ENCODE results near the gene LRCOL1. TPM values are rescaled to one million over a fixed set of nuclear protein-coding genes. Genes with fewer than 3 reads are reported as not detected.

LRCOL1 gene
- total RNA-seq, 1 experiment from 2014 or later: not detected

DNA sequence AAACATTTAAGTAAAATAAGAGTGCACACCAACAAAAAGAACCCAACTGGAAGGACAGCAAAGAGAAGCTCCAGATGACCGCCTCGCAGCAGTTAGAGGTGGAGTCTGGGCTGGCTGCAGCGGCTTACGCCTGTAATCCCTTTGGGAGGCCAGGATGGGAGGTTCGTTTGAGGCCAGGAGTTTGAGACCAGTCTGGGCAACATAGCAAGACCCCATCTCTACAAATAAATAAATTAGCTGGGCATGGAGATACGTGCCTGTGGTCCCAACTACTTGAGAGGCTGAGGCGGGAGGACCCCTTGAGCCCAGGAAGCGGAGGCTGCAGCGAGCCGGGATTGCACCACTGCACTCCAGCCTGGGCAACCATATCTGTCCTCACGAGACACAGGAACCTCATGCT is 15.2 kb downstream of the LRCOL1 start:
- DNase-seq: no peak
- Histone ChIP-seq H3K36me3 (ENCODE audit: insufficient read depth, low read length) (no peaks in the 10 kb centered on the region), H2AFZ (ENCODE audit: low read length) (no peak overlapping the region), H3K9ac (ENCODE audit: low read length) (no peak overlapping the region), H3K4me2 (ENCODE audit: low read depth, low read length, poor library complexity, severe bottlenecking) (no peak overlapping the region), H3K4me1 (ENCODE audit: low read length) (peaks cover 19% of the 10 kb centered on the region), H3K4me3 (ENCODE audit: low read length) (no peak overlapping the region), H3K79me2 (ENCODE audit: low read length) (no peaks in the 10 kb centered on the region), H3K27me3 (ENCODE audit: low read length) (no peaks in the 10 kb centered on the region), H3K27ac (ENCODE audit: low read length) (no peak overlapping the region), H3K9me3 (ENCODE audit: low read length) (no peaks in the 10 kb centered on the region), H4K20me1 (ENCODE audit: insufficient read depth, low read depth, low read length) (no peaks in the 10 kb centered on the region), H3K9me2 (replicated peaks; ENCODE audit: insufficient read depth, low read length) (no peaks in the 10 kb centered on the region)

DNA sequence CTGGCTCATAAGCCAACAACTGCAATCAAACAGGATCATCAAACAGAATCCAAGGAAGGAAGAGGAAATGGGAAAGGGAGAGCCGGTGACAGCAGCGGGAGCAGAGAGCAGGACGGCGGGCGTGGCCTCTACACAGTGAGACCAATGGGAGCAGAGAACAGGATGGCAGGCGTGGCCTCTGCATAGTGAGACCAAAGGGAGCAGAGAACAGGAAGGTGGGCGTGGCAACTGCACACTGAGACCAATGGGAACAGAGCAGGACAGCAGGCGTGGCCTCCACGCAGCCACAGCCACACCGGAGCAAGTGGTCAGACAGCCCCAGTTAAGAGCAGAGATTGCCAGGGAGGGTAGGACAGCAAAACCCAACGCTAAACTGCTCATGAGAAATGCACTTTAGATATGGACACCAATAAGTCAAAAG is 16.4 kb downstream of the LRCOL1 start:
- Histone ChIP-seq H3K4me1 (ENCODE audit: low read length) (peaks cover 19% of the 10 kb centered on the region), H2AFZ (ENCODE audit: low read length) (no peak overlapping the region), H3K36me3 (ENCODE audit: insufficient read depth, low read length) (no peaks in the 10 kb centered on the region), H3K4me3 (ENCODE audit: low read length) (no peak overlapping the region), H4K20me1 (ENCODE audit: insufficient read depth, low read depth, low read length) (no peaks in the 10 kb centered on the region), H3K9me3 (ENCODE audit: low read length) (no peaks in the 10 kb centered on the region), H3K9me2 (replicated peaks; ENCODE audit: insufficient read depth, low read length) (no peaks in the 10 kb centered on the region), H3K27ac (ENCODE audit: low read length) (no peak overlapping the region), H3K4me2 (ENCODE audit: low read depth, low read length, poor library complexity, severe bottlenecking) (peak overlapping the region; percentile 23), H3K79me2 (ENCODE audit: low read length) (no peaks in the 10 kb centered on the region), H3K9ac (ENCODE audit: low read length) (no peak overlapping the region), H3K27me3 (ENCODE audit: low read length) (no peaks in the 10 kb centered on the region)
- DNase-seq: peak; percentile 94

DNA sequence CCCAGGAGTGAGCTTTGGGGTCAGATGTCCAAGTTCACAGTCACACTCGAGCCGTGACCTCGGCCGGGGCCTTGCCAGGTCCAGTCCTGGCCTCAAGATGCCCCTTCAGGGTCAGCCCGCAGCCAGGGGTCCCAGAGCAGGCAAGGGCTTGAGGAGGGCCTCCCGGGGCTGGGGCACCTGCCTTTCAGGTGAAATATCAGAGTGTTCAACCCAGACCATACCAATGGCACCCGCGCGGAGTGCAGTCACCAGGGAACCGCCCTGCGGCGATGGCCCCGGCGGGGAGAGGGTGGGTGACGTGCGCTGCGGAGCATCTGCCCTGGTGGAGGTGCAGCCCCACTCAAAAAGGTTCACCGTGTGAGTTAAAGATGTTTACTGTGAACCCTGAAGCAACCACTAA is 16.9 kb downstream of the LRCOL1 start:
- no peaks in the 10 kb centered on the region for H3K79me2 ChIP-seq (ENCODE audit: low read length)
- H3K9me2 ChIP-seq (replicated peaks; ENCODE audit: insufficient read depth, low read length): no peaks in the 10 kb centered on the region
- H3K27ac ChIP-seq (ENCODE audit: low read length): no peak overlapping the region
- H4K20me1 ChIP-seq (ENCODE audit: insufficient read depth, low read depth, low read length): no peaks in the 10 kb centered on the region
- H3K4me3 ChIP-seq (ENCODE audit: low read length): no peak overlapping the region
- H3K36me3 ChIP-seq (ENCODE audit: insufficient read depth, low read length): no peaks in the 10 kb centered on the region
- H3K4me2 ChIP-seq (ENCODE audit: low read depth, low read length, poor library complexity, severe bottlenecking): peak overlapping the region; percentile 23
- no peak for DNase-seq
- no peaks in the 10 kb centered on the region for H3K27me3 ChIP-seq (ENCODE audit: low read length)
- no peaks in the 10 kb centered on the region for H3K9me3 ChIP-seq (ENCODE audit: low read length)
- H3K9ac ChIP-seq (ENCODE audit: low read length): no peak overlapping the region
- no peak overlapping the region for H2AFZ ChIP-seq (ENCODE audit: low read length)
- peaks cover 14% of the 10 kb centered on the region for H3K4me1 ChIP-seq (ENCODE audit: low read length)

DNA sequence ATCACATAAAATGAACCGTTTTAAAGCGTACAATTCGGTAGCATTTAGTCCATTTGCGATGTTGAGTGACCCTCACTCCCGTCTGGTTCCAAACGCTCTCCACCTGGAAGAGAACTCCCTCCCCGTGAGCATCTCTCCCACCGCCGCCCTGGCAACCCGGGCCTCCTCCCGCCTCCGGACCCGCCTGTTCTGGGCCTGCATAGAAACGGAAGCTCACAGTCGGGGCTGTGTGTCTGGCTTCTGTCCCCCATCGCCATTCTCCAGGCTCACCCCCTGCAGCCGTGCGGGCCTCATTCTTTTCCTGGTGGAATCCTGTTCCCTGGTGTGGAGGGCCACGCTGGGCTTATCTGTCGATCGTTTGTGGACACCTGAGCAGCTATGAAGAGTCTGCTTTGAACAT is 17.3 kb downstream of the LRCOL1 start:
- H3K4me1 ChIP-seq (ENCODE audit: low read length): peaks cover 13% of the 10 kb centered on the region
- H3K27me3 ChIP-seq (ENCODE audit: low read length): no peaks in the 10 kb centered on the region
- H4K20me1 ChIP-seq (ENCODE audit: insufficient read depth, low read depth, low read length): no peaks in the 10 kb centered on the region
- no peaks in the 10 kb centered on the region for H3K9me3 ChIP-seq (ENCODE audit: low read length)
- H3K9ac ChIP-seq (ENCODE audit: low read length): no peak overlapping the region
- no peak overlapping the region for H3K4me3 ChIP-seq (ENCODE audit: low read length)
- no peak overlapping the region for H3K27ac ChIP-seq (ENCODE audit: low read length)
- H3K4me2 ChIP-seq (ENCODE audit: low read depth, low read length, poor library complexity, severe bottlenecking): no peak overlapping the region
- DNase-seq: no peak
- no peaks in the 10 kb centered on the region for H3K9me2 ChIP-seq (replicated peaks; ENCODE audit: insufficient read depth, low read length)
- no peaks in the 10 kb centered on the region for H3K79me2 ChIP-seq (ENCODE audit: low read length)
- no peaks in the 10 kb centered on the region for H3K36me3 ChIP-seq (ENCODE audit: insufficient read depth, low read length)
- no peak overlapping the region for H2AFZ ChIP-seq (ENCODE audit: low read length)

DNA sequence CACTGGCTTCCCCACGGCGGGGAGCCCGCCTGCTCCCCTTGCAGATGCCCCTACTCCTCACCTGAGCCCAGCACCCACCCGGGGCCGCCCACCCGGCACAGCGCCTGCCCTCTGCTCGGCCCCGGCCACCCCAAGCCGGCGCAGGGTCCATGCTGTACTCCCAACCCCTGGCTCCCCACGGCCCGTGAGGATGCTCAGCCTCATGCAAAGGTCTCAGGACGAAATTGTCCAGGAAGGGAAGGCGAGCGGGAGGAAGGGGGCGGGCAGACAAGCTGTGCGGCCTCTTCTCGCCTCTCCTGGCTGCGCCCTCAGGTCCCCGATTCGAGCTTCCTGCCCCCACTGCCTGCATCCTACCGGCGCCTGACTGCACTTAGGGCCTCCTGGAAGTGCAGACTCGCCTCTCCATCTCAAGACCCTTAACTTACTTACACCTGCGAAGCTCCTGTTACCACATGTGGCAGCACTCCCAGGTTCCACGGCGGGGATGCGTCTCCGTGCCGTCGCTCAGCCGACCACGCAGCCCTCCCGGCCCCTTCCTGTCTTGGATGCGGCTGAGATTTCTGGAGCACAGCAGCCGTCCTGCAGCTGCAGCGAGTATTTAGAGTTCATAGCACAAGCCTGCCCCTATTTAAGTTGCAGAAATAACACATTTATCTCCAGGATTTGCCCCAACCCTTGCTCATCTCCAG is 18.0 kb downstream of the LRCOL1 start:
- Histone ChIP-seq H3K9me2 (replicated peaks; ENCODE audit: insufficient read depth, low read length) (no peaks in the 10 kb centered on the region), H3K79me2 (ENCODE audit: low read length) (no peaks in the 10 kb centered on the region), H3K27ac (ENCODE audit: low read length) (no peak overlapping the region), H3K27me3 (ENCODE audit: low read length) (no peaks in the 10 kb centered on the region), H3K4me1 (ENCODE audit: low read length) (peaks cover 10% of the 10 kb centered on the region), H2AFZ (ENCODE audit: low read length) (no peak overlapping the region), H3K4me3 (ENCODE audit: low read length) (no peak overlapping the region), H3K9ac (ENCODE audit: low read length) (no peak overlapping the region), H3K9me3 (ENCODE audit: low read length) (no peaks in the 10 kb centered on the region), H4K20me1 (ENCODE audit: insufficient read depth, low read depth, low read length) (no peaks in the 10 kb centered on the region), H3K36me3 (ENCODE audit: insufficient read depth, low read length) (no peaks in the 10 kb centered on the region), H3K4me2 (ENCODE audit: low read depth, low read length, poor library complexity, severe bottlenecking) (no peak overlapping the region)
- DNase-seq: no peak

DNA sequence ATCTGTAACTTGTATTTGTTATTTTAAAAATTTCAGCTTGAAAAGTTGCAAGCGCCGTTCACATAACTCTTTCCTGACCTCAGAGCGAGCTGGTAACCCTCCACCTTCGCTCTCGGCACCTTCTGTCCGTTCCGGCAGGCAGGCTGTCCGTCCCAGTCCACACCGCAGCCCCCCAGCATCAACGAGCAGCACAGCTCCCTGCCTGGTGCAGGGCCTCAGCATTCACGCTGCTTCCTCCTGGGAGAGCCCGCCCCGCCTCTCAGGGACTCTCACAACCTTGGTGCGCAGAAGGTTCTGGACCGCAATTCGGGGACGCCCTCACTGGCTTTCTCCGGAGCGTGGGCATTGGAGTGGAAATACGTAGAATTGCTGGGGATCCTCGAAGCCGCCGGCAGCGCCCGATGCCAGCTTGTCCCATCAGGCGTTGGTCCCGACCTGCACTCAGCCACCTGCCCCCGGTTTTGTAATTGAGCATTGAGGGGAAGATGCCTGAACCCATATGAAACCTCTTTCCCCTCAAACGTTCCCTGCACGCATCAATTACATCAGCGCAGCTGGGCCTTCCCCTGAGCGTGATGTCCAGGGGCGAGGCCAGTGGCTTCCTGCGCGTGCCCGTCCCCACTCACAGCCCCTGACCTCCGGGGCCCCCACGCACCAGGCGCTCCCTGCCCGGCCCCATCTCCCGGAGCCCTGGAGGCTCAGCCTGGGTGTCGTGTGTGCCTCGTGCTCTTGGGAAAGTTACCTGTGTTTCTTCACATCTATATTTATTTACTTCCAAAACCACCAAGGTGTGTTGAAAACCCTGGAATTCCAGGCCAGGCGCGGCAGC is 19.1 kb downstream of the LRCOL1 start:
- Histone ChIP-seq H3K27ac (ENCODE audit: low read length) (no peak overlapping the region), H3K36me3 (ENCODE audit: insufficient read depth, low read length) (no peaks in the 10 kb centered on the region), H3K4me3 (ENCODE audit: low read length) (no peak overlapping the region), H3K79me2 (ENCODE audit: low read length) (no peaks in the 10 kb centered on the region), H3K9ac (ENCODE audit: low read length) (no peak overlapping the region), H4K20me1 (ENCODE audit: insufficient read depth, low read depth, low read length) (no peaks in the 10 kb centered on the region), H3K9me2 (replicated peaks; ENCODE audit: insufficient read depth, low read length) (no peaks in the 10 kb centered on the region), H3K9me3 (ENCODE audit: low read length) (no peaks in the 10 kb centered on the region), H3K27me3 (ENCODE audit: low read length) (no peaks in the 10 kb centered on the region), H3K4me2 (ENCODE audit: low read depth, low read length, poor library complexity, severe bottlenecking) (no peak overlapping the region), H3K4me1 (ENCODE audit: low read length) (peaks cover 5% of the 10 kb centered on the region; the same call in 1 of the 2 replicates), H2AFZ (ENCODE audit: low read length) (no peak overlapping the region)
- no peak for DNase-seq

DNA sequence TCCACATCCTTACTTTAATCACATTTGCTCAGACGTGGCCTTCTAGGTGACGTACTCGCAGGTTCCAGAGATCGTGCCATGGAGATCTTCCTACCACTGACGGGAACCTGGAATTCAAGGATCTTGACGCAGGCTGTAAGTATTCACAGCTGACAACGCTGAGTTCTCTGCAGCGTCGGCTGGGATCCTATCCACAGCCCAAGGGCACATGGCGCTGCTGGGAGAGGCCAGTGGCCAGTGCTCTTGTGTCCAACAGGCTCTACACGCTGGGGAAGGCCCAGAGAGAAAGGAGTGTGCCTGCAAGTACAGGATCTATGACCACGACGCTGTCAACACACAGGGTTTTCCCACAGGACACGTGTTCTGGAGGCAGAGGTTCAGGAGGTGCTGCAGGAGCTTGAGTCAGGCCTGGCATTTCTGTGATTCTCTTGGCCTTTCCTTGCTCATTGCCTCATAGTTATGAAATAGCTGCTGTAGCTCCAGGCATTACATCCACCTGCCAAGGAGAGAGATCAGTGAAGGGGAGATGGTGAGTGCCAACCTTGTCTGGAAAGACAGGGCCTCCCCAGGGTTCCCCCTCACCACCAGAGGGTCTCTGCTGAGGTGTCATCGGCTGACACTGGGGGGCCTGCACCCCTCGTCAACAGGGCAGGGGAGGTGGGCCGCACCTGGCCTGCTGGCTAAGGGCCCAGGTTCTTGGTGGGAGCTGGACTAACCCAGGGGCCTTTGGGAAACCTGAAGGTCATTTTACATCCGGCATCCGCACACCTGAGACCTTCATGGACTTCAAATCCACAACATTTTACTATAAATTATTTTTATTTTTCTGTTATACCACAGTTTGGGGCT is 21.3 kb downstream of the LRCOL1 start:
- Histone ChIP-seq H3K9me3 (ENCODE audit: low read length) (no peaks in the 10 kb centered on the region), H3K4me2 (ENCODE audit: low read depth, low read length, poor library complexity, severe bottlenecking) (no peak overlapping the region), H3K9ac (ENCODE audit: low read length) (no peak overlapping the region), H4K20me1 (ENCODE audit: insufficient read depth, low read depth, low read length) (no peaks in the 10 kb centered on the region), H2AFZ (ENCODE audit: low read length) (no peak overlapping the region), H3K4me1 (ENCODE audit: low read length) (peaks cover 3% of the 10 kb centered on the region; the same call in 1 of the 2 replicates), H3K27ac (ENCODE audit: low read length) (no peak overlapping the region), H3K79me2 (ENCODE audit: low read length) (no peaks in the 10 kb centered on the region), H3K4me3 (ENCODE audit: low read length) (no peak overlapping the region), H3K36me3 (ENCODE audit: insufficient read depth, low read length) (no peaks in the 10 kb centered on the region), H3K27me3 (ENCODE audit: low read length) (no peaks in the 10 kb centered on the region), H3K9me2 (replicated peaks; ENCODE audit: insufficient read depth, low read length) (no peaks in the 10 kb centered on the region)
- DNase-seq: no peak

DNA sequence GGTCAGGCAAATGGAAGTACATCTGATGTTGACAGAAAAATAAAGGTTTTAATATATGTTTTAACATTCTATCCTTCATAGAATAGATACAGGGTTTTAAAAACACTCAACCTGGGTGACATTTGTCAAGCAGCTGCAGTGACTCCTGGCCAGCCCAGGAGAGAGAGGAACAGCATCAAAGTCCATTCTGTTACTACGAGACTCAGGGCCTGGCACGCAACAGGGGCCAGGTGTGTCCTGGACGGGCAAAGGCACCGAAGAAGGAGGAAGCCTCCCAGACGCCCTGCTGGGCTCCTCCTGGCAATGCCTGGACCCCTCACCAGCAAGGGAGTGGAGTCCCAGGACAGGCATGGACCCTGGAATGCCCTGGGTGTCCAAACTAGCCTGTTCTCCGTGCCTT is 22.1 kb downstream of the LRCOL1 start:
- Histone ChIP-seq H3K9me3 (ENCODE audit: low read length) (no peaks in the 10 kb centered on the region), H4K20me1 (ENCODE audit: insufficient read depth, low read depth, low read length) (no peaks in the 10 kb centered on the region), H3K4me1 (ENCODE audit: low read length) (no peaks in the 10 kb centered on the region), H3K4me3 (ENCODE audit: low read length) (no peak overlapping the region), H3K9ac (ENCODE audit: low read length) (no peak overlapping the region), H3K4me2 (ENCODE audit: low read depth, low read length, poor library complexity, severe bottlenecking) (no peak overlapping the region), H2AFZ (ENCODE audit: low read length) (no peak overlapping the region), H3K36me3 (ENCODE audit: insufficient read depth, low read length) (no peaks in the 10 kb centered on the region), H3K27ac (ENCODE audit: low read length) (no peak overlapping the region), H3K27me3 (ENCODE audit: low read length) (no peaks in the 10 kb centered on the region), H3K9me2 (replicated peaks; ENCODE audit: insufficient read depth, low read length) (no peaks in the 10 kb centered on the region), H3K79me2 (ENCODE audit: low read length) (no peaks in the 10 kb centered on the region)
- DNase-seq: no peak

All from Karpas-422 (cell line).